Measurements from ENCODE around the gene KDM1A.

The KDM1A gene

DNA sequence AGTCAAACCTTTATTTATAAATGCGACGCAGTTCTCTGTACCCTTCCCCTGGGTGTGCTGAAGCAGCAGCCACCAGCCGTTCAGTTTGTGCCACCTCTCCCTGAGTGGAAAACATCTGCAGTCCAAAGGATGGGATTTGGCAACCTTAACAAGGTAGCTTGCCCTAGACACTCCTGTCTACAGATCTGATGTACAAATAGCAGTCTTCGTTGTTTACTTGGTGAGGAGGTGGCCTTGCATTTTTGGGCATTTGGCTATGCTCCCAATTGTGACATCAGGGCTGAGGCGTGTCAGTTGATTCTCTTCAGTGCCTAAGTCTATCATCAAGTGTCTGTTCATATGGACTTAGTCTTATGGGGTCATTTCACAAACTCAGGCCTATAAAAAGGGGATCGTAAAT, 59.8 kb downstream of the KDM1A start:
- DNase-seq, result no peak

DNA sequence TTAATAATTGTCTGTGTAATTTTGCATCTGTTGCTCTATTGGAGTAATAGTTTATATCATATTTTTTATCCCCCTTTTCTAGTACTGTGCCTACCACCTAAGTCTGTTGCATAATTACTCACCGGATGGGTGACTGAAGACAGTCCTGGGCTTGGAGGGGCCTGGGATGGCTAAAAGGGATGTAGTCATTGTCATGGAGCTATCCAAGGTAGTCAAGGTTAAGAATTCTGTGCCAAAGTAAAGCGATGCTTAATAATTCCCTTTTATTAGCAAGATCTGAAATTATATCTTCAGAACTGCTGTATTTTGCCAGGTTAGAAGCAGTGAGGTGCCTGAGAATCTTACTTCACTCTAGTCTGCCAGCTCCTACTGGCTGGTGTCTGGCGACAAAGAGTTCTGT, 61.6 kb downstream of the KDM1A start:
- no peak for DNase-seq

DNA sequence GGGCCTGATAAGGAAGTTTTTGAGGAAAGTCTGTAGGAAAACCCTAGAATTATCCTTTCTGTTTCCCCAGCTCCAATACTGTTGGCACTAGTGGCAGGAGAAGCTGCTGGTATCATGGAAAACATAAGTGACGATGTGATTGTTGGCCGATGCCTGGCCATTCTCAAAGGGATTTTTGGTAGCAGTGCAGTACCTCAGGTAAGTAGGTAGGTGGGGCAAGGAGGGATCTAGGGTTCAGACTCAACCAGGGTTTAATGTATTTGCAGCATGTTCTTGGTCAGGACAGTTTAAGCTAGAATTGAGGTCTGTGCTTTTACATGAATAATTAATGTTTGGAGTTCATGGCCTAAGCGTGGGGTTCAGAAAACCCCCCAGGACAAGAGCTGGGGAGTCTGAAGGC, 62.1 kb downstream of the KDM1A start:
- DNase-seq, result no peak

DNA sequence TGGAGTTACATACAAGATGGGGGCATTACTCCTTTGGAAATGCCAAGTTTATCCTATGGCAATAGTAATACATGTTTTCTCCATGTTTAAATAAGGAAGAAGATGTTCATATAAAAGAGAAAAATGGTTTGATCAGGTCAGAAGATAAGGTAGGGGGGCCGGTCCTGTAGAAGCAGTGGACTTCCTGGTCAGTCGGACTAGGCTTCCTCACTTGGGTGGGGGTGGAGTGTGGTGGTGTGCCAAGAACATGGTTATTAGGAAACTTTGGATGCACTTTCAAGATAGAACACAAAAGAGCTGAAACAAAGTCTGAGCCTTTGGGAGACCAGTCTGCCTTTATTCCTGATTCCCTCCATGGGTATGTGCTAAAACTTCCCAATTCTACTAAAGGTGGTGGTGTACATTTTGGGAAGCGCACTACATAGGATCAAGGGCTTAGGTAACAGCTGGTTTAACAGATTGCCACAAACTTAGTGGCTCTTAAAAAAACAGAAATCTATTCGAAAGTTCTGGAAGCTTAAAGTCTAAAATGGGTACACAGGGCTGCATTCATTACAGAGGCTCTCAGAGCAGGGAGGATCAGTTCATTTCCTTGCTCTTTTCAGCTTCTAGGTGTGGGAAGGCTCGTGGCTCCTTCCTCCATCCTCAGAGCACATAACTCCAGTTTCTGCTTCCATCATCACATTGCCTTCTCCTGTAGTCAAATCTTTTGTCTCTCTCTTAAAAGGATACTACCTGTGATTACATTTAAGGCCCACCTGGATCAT, 64.6 kb downstream of the KDM1A start:
- no peak for DNase-seq

DNA sequence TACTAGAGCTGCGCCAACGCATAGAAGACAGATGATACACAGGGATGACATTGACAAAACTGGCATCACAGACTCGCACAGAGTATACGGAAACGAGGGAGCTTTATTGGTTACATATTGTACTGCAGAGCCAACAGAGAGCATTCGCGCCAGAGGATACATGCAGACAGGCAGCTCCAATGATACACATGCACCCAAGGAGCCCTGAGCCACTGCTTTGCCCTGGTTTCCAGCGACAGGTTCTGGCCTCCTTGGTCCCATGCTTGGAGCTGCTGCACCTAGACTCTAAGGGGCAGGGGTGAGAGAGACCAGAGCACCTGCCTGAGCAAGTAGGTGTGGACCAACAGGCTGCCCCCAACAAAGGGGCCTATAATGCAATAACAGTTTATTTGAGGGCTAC, 65.6 kb downstream of the KDM1A start:
- no peak for DNase-seq

DNA sequence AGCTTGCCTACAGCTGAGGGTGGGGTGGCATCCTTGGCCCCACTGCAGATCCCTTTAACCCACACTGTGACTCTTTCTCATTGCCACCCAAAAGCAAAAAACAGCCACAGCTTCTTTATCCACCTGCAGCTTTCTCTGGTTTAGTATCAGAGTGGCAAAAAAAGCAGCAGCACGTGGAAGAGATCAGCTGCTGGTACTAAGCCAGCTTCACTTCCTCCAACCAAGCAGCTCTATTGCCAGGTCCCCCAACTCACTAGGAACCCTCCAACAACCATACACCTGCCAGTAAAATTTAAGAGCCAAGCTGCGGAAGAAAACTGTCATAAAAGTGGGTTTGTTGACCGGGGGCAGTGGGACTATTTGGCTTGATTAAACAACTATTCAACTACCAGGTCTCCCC, 66.4 kb downstream of the KDM1A start:
- DNase-seq, result no peak

DNA sequence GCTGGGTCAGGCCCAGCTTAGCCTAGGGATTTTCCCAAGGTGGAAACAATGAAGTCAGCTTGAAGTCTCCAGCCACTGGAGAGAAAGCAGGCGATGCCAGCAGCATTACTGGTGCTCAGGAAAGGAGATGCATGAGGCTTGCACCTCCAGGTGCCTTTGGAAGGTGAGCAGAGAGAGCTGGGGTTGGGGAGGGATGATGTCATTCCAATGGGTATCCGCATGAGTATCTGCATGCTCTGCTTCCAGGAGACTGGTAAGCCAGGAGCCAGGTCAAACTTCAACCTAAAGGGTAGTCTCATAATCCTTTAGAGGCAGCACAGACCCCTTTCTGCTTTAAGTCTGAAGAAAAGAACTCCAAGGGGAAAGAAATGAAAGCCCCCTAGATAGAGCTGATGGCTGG, 68.8 kb downstream of the KDM1A start:
- no peak for DNase-seq

DNA sequence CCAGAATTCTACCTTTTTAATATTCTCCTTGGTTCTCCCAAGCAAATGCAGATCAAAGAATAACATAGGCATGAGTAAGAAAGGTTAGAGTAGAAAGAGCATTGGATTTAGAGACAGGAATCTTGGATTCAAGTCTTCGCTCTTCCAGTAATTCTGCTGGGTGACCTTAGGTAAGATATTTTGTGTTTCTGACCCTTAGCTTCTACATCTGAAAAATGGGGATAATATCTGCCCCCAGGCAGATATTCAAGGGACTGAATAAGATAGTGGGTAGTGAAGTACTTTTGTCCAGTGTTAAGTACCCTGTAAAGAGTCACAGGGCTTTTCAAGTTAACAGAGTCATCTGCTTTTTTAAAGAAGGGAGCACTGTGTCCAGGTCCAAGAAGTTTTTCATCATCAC, 70.8 kb downstream of the KDM1A start:
- DNase-seq, result no peak

DNA sequence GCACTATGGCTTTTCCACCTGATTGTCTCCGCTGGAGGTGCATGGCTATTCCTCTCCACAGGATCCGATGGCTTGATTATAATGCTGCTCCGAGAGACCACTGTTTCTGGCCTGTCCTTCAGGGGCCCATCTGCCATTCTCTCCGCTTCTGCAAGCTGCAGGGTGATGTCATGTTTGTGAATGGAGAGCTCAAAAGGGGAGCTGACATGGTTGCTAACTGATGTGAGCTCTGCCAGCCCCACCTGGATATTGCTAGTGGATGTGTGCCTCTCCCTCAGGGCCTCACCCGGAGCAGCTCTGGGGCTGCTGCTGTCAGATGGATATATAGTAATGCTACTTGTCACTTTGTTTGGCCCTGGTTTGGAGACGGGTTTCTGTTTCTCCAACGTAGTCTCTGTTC, 72.3 kb downstream of the KDM1A start:
- no peak for DNase-seq

DNA sequence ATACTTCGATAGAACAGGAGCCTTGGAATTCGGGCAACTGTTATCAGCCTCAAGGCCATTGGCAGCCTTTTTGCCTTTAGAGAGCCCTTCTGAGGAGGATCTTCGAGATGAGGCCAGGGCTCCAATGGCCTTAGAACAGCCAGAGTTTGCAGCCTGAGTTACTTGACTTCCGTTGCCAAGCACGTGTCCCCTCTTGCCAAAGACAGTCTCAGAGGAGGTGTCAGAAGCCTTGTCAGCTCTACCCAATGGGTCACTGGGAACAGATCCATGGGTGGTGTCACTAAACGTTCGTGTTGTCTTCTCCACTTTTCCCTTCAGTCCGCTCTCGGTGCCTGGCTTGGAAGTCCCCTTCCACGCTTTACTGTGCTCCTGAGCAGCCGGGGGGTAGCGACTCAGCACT, 73.2 kb downstream of the KDM1A start:
- no peak for DNase-seq

DNA sequence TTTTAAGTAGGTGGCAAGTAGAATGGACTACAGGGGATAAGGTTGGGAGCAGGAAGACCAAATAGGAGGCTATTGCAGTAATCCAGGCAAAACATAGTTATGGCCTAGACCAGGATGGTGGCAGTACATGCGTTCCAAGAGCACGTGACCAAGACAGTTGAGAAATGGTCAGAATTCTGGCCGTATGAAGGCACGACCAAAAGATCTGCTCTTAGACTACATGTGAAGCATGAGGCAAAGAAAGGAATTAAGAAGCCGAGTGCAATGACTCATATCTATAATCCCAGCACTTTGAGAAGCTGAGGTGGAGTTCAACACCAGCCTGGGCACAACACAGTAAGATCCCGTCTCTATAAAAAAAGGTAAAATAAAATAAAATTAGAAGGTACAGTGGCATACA, 78.0 kb downstream of the KDM1A start:
- no peak for DNase-seq

DNA sequence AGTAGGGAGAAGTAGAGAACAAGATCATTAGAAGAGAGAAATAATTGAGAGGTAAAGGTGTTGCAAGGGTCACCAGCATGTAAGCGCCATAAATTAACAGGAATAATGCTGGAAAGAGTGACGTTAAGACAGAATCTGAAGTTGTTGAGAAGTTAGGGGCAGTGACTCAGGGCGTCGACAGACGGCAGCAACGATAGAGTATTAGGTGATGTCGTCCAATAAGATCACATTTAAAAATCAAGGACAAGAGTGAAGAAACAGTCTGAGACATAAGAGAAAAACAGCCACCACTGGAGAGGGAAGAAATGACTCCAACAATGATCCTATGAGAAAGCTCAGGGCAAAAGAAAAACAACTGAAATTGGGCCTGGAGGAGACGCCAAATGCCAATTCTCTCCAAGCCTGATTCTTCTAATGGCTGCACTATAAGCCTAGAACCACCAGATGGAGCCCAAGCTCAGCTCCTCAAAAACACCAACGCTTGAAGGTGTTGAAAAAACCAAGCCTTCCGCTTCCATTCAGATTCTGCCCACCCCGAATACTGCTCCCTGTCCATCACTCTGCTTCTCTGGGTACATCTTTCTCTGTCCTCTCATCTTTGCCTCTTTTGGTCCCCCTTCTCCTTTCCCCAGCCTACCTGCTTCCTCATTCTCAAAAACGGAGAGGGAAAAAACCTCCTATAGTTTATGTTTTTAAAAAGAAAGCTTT, 79.3 kb downstream of the KDM1A start:
- DNase-seq, result peak; percentile 35 to 54

DNA sequence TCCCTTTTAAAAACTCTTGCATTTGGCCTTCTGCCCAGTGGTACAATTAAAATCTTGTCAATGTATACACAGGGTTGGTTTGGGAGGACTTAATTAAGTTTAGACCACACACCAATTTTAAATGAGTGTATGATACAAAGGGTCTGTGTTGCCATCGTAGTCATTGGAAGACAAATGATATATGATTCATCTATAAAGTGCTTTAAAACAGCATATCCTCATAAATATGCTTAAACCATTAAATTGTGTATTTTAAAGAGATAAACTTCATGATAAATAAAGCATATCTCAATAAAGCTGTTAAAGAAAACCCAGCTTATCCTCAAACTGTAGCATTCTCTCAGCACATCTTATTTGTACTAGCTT, 79.9 kb downstream of the KDM1A start:
- DNase-seq, result no peak

DNA sequence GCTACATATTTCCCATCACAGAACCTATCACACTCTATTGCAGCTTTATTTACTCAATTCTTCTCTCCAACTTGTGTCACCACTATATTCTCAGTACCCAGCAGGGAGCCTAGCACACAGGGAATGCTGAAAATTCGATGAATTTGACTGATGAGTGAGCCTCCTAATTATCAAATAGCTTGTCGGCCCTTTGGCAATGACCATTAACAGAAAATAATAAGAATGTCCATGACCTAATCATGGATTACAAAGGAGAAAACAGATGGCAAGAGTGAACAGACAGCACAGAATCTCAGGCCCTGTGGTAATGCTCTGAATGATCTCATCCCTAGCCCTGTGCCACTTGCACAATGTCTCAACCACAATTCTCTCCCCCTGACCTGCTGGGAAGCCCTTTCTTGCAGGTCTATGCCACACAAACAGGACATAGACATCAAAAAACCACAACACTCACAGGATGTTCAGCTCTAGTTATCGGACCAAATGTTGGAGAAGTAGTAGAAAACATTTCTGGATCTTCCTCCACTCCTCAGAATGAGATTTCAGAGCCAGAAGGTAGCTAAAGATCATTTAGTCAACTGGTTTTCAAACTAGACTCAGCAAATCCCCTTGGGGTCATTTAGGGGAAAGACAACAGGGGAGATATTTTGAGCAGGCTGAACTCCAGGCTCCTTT, 80.9 kb downstream of the KDM1A start:
- DNase-seq, result peak; percentile 84 to 94

DNA sequence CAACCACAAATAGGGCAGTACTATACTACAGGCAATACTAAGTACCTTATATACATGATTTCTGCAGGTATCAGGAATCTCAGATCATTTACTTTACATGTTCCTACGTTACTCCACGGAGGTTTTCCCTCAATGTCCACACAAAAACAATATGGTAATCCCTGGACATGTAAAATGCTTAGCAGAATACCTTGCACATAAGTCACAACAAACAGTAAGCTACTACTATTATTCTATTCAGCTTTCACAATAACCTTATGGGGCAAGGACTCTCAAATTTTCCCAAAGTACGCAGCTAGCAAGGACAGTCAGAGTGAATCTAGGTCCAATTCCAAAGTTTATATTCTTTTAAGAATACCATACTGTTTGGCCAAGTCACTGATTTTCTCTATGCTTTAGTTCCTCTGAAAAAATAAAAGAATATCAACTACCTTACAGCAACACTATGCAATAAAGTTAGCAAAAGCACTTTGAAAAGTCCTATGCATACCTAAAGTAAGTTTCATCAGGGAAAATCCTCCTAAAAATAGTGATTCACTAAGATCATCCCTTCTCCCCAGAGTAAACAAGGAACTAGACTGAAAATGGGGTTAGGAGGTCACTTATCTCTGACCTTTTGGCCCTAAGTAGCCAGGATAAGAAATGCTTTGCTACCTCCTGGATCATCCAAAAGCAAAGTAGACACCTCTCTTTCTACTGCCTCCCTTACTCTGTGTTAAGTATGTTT, 82.0 kb downstream of the KDM1A start:
- DNase-seq, result no peak

DNA sequence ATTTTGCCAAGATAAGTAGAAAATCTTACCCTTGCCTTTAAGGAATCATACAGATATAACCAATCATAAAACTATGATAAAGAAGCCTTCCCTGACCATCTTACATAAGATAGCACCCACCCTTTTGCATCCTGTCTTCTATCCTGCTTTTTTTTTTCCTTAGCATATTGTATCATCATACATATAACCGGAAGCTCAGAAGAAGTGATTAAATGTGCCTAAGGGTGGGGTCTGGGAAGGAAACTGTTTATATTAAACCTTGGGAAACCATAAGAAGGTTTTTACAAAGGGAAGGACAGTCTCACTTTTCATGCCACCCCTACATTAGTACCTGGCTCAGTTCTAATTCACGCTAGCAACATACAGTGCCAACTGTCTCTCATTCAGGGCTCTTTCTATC, 82.6 kb downstream of the KDM1A start:
- no peak for DNase-seq

DNA sequence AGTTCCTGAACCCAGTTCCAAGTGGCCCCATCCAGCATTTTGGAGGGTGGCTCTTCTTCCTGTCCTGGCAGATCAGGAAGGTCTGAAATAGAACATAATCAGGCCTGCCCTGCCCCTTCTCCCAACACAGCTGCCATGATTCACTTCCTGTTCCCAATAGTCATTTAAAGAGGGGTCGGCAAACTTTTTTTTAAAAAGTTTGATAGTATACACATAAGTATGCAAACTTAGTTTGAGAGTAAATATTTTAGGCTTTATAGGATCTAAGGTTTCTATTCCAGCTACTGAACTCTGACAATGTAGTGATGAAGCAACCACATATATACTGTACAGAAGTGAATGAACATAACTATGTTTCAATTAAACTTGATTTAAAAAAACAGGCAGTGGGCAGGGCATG, 83.0 kb downstream of the KDM1A start:
- DNase-seq, result no peak

DNA sequence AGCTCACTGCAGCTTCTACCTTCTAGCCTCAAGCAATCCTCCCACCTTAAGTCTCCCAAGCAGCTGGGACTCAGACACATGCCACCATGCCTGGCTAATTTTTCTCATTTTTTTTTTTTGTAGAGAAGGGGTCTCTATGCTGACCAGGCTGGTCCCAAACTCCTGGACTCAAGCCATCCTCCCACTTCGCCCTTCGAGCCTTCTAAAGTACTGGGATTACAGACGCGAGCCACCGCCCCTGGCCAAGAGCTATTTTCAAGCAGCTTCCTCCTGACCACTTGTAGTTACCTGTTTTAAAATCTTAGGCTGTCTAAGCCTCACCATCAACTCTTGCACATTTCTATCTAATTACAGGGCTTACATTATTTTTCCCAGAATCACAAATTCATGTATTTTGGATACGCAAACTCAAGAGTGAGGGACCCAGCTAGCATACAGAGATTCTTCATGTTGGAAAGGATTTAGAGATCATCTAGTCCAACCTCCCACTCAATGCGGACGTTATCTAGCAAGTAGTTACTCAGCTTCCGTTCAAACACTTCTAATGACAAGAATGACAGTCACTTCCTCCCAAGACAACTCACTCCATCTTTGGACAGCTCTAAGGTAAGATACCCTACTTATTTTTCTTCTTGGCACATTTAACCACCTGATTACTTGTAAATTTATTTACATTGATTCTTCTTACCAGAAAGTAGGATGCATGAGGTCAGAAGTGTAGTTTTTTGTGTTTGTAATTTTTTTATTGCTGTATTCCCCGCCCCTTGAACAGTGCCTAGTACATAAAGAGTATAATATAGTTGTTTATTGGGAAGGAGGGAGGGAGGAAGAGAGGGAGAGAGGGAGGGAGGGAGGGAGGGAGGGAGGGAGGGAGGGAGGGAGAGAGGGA, 84.0 kb downstream of the KDM1A start:
- peak in 1 of 2 experiments; percentile 28 for DNase-seq

DNA sequence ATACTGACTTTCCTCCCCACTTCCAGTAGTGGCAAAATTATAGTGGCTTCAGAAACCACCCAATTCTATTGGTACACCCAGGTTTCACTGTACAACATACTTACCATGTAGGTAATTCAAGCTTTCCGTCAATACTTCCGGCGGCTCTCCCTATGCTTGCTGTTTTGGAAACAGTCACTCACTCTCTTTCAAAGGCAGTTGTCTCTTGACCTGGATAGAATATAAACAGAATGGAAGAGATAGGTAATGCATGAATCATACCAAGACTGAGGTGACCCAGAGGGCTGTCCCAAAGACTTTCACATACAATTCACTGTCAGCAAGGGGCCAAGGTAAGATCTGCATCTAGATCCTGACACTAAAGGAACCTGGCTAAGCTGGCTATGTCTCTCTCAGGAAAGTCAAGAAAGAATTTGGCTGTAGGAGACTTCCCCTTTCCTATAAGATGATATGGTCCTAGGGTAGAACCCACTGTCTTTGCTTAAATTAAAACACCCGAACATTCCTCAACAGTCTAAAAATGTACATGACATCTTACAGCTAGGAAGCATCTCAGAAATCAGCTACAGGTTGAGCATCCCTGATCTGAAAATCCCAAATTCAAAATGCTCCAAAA, 89.8 kb downstream of the KDM1A start:
- DNase-seq, result no peak

DNA sequence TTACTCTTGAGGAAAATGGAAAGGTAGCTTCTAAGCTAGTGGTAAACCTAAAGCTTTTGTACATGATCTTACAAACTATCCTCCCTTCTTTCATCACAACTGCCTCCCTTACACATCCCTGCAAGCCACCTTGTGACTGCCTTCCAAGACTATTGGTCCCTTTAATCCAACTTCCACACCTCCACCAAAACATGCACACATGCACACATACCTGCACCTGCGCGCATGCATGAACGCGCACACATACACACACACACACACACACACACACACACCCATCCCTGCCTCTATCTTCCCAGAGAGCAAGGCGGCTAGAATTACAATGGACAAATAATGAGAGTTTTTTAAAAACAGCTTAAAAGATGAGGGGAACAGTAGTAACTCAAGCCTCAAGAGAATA, 91.1 kb downstream of the KDM1A start:
- DNase-seq, result no peak

DNA sequence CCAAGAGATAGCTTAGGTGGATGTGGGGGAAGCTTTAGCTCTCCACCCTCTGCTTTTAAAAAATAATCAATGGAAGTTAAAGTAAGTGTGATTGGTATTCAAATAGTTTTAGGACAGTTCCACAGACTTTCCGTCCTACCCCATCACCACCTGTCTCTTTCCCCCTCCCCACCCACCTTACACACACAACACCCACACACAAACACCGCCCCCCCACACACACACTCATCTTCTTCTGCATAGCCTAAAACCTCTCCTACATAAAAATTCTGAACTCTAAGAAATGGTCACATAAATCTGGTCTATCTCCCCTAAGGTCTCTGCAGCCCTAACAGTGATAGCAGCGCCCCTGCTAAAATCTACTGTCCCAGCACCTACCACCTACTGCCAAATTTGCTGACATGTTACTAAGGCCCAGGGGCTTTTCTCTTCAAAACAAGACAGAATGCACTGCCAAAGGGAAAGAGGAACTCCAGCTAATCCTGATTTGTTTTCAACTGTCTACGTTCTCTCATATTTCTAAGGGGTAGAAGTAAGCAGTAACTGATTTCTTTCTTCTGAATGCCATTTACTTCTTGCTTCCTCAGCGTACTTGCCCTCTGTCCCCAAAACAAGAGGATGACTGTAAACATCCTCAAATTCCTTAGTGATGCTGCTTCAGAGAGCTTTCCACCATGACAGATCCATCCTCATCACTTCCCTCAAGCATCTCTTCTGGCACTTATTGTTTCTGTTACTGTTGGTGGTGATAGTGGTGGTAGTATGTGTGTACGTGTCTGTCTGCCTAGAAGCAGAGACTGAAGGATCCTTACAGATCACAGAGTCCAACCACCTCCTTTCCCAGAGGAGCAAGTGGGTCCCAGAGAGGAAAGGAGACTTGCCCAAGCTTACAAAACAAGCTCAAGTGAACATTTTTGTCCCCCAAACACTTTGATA, 92.6 kb downstream of the KDM1A start:
- DNase-seq, result no peak
